GM12878 (cell line): Measurements from ENCODE around the gene DLGAP5. TPM values are rescaled to one million over a fixed set of nuclear protein-coding genes. Genes with fewer than 3 reads are reported as not detected.

Source experiments
- ATAC-seq: fragments of 200-7000 bp; cut with Tn5 transposase; 3 replicates; pipeline ENCODE4 v1.9.1; 2020; ENCODE audit warnings: mild to moderate bottlenecking, moderate library complexity
- BruUV-seq: library from RNA; stranded (reverse); fragments of 400-500 nt; replicated peaks from 2 replicates; lab custom pipeline; 2021; lab: Mats Ljungman, UMichigan
- CTCF ChIA-PET: fragments of 300-600 bp; sonication (Branson Sonifier 250); formaldehyde crosslinking; extraction: SDS; loops from one replicate; lab custom pipeline; 2021; ENCODE audit warnings: inconsistent platforms; lab: Yijun Ruan, JAX
- POLR2A ChIA-PET: fragments of 350-600 bp; formaldehyde crosslinking; extraction: SDS; loops from one replicate; lab custom pipeline; 2021; ENCODE audit warnings: inconsistent platforms; lab: Charles Lee
- RAD21 ChIA-PET: fragments of 300-600 bp; sonication (Branson Sonifier 250); formaldehyde crosslinking; loops from one replicate; lab custom pipeline; 2023; ENCODE audit warnings: antibody characterized with exemption; ENCODE audit not compliant: unreplicated experiment; lab: Charles Lee
- SMC1A ChIA-PET: fragments of 300-600 bp; sonication (Branson Sonifier 250); formaldehyde crosslinking; loops from one replicate; lab custom pipeline; 2023; ENCODE audit not compliant: unreplicated experiment, uncharacterized antibody; lab: Charles Lee
- DNase-seq: peaks from one replicate; pipeline ENCODE4 v3.0.0-alpha.2; 2011; ENCODE audit warnings: low read depth, low spot score
- FAIRE-seq: peaks from 3 replicates; lab custom pipeline; 2011; peaks lifted over from hg19 to GRCh38; lab: Jason Lieb, UNC
- H2AFZ ChIP-seq: 2 replicates; pipeline ENCODE4 v1.6.0; 2011; ENCODE audit warnings: low read depth, low read length, control low read depth; ENCODE audit not compliant: control insufficient read depth
- H3K27ac ChIP-seq: 2 replicates; pipeline ENCODE4 v1.5.1; 2011; ENCODE audit warnings: control low read depth; ENCODE audit not compliant: control insufficient read depth, insufficient read depth
- H3K27me3 ChIP-seq, 2 experiments: replicated peaks in 1 of 2; 2 replicates each; pipeline versions ENCODE4 v1.6.0 to v1.6.1; 2011; ENCODE audit warnings: low read length in 1 of 2; ENCODE audit not compliant: control insufficient read depth in 2 of 2, insufficient read depth in 2 of 2
- H3K36me3 ChIP-seq, 2 experiments: 2 replicates each; pipeline ENCODE4 v1.5.1; 2011; ENCODE audit warnings: low read length in 1 of 2; ENCODE audit not compliant: control insufficient read depth in 2 of 2, insufficient read depth in 2 of 2
- H3K4me1 ChIP-seq: 2 replicates; pipeline ENCODE4 v1.6.1; 2011; ENCODE audit warnings: mild to moderate bottlenecking, low read length, moderate library complexity, mixed read lengths; ENCODE audit not compliant: control insufficient read depth, insufficient read depth
- H3K4me2 ChIP-seq: 2 replicates; pipeline ENCODE4 v1.6.0; 2011; ENCODE audit warnings: control low read depth; ENCODE audit not compliant: control insufficient read depth, insufficient read depth
- H3K4me3 ChIP-seq: fragments of 200-600 bp; sonication (generic); 2 replicates; pipeline ENCODE4 v1.5.1; 2016
- H3K79me2 ChIP-seq: 2 replicates; pipeline ENCODE4 v1.6.0; 2011; ENCODE audit warnings: low read length; ENCODE audit not compliant: control insufficient read depth, insufficient read depth
- H3K9ac ChIP-seq: 2 replicates; pipeline ENCODE4 v1.8.0; 2011; ENCODE audit warnings: low read length, control low read depth, mixed read lengths; ENCODE audit not compliant: control insufficient read depth, insufficient read depth
- H3K9me3 ChIP-seq: replicated peaks from 3 replicates; pipeline ENCODE4 v1.5.1; 2011; ENCODE audit warnings: mild to moderate bottlenecking, low read length; ENCODE audit not compliant: control insufficient read depth, insufficient read depth
- H4K20me1 ChIP-seq: 2 replicates; pipeline ENCODE4 v1.6.0; 2011; ENCODE audit not compliant: control insufficient read depth, insufficient read depth
- BACH1 ChIP-seq: fragments of 450-650 bp; IDR thresholded peaks from 2 replicates; pipeline ENCODE4 v1.6.1; 2017; ENCODE audit warnings: mild to moderate bottlenecking, borderline replicate concordance
- BRCA1 ChIP-seq: IDR thresholded peaks from 2 replicates; pipeline ENCODE4 v1.6.1; 2011; ENCODE audit warnings: low read depth, low read length, improper control_type of control experiment
- CBFB ChIP-seq: IDR thresholded peaks from 2 replicates; pipeline ENCODE4 v1.6.1; 2016; ENCODE audit warnings: antibody characterized with exemption, low read depth
- ELK1 ChIP-seq: IDR thresholded peaks from 2 replicates; pipeline ENCODE4 v1.6.1; 2012; ENCODE audit warnings: low read depth, low read length, improper control_type of control experiment
- ESRRA ChIP-seq: IDR thresholded peaks from 2 replicates; pipeline ENCODE4 v1.6.1; 2012; ENCODE audit warnings: mild to moderate bottlenecking, low read length, improper control_type of control experiment
- HDAC6 ChIP-seq: fragments of 200-600 bp; sonication (generic); IDR thresholded peaks from one replicate; pipeline ENCODE4 v1.8.0; 2017; ENCODE audit warnings: antibody characterized with exemption; ENCODE audit not compliant: unreplicated experiment
- HDGF ChIP-seq: fragments of 450-650 bp; IDR thresholded peaks from 2 replicates; pipeline ENCODE4 v1.6.1; 2016; ENCODE audit warnings: antibody characterized with exemption
- IKZF2 ChIP-seq, 2 experiments: fragments of 450-650 bp; IDR thresholded peaks; 2 replicates each; pipeline ENCODE4 v1.6.1; 2017; ENCODE audit warnings: mild to moderate bottlenecking in 2 of 2, moderate library complexity in 2 of 2
- KAT2A ChIP-seq: conservative IDR thresholded peaks from 2 replicates; pipeline ENCODE4 v1.6.1; 2011; ENCODE audit warnings: low read depth, low read length; ENCODE audit not compliant: control insufficient read depth
- KLF5 ChIP-seq: fragments of 450-650 bp; IDR thresholded peaks from 2 replicates; pipeline ENCODE4 v1.6.1; 2014; ENCODE audit warnings: mild to moderate bottlenecking; ENCODE audit not compliant: partially characterized antibody
- NKRF ChIP-seq: fragments of 450-650 bp; conservative IDR thresholded peaks from 2 replicates; pipeline ENCODE4 v1.6.1; 2017; ENCODE audit warnings: mild to moderate bottlenecking, moderate library complexity
- POU2F2 ChIP-seq: IDR thresholded peaks from 3 replicates; pipeline ENCODE4 v1.6.1; 2011; ENCODE audit warnings: low read depth, mild to moderate bottlenecking, low read length, borderline replicate concordance
- RELA ChIP-seq: fragments of 450-650 bp; IDR thresholded peaks from 2 replicates; pipeline ENCODE4 v1.8.0; 2014; ENCODE audit warnings: borderline replicate concordance; ENCODE audit not compliant: partially characterized antibody
- TBL1XR1 ChIP-seq: IDR thresholded peaks from 2 replicates; pipeline ENCODE4 v1.6.1; 2012; ENCODE audit warnings: low read depth, low read length, improper control_type of control experiment
- WRNIP1 ChIP-seq: IDR thresholded peaks from 2 replicates; pipeline ENCODE4 v1.6.1; 2011; ENCODE audit warnings: low read depth, low read length, improper control_type of control experiment, borderline replicate concordance
- ZNF592 ChIP-seq: fragments of 450-650 bp; IDR thresholded peaks from 2 replicates; pipeline ENCODE4 v1.6.1; 2017; ENCODE audit warnings: mild to moderate bottlenecking, moderate library complexity
- WGBS: methylation state at CpG from one replicate; pipeline ENCODE4 v1.1.6; 2016; ENCODE audit warnings: low lambda C conversion rate; ENCODE audit not compliant: insufficient replicate concordance, insufficient coverage; ENCODE audit errors: missing lambda C conversion rate; 5-methylcytosine and 5-hydroxymethylcytosine counted together
- in situ Hi-C: fragments of 300-500 bp; cut with MboI; formaldehyde crosslinking; loops from 9 replicates; pipeline ENCODE4 v1.14.3; 2018; ENCODE audit warnings: mixed read lengths
- intact Hi-C: fragments of 100-400 bp; cut with micrococcal nuclease; formaldehyde crosslinking; loops from one replicate; pipeline ENCODE4 v1.14.2; 2022; ENCODE audit not compliant: unreplicated experiment
- polyA plus RNA-seq, 11 experiments: library from polyadenylated mRNA; depleted of rRNA in 4 of 11; unstranded in 6 of 11; stranded (reverse) in 5 of 11; fragments of >200 nt; fragmentation: Nextera tagmentation in 4 of 11; fragmentation: Illumina TruSeq in 1 of 11; extraction: Ambion mirVana in 4 of 11; extraction: Trizol in 1 of 11; gene quantifications; 1 replicate in 1 of 11; 2 replicates in 10 of 11; pipeline versions ENCODE4 v1.2.1 to v1.2.3, GENCODE V29; 2011 to 2016; ENCODE audit warnings: inconsistent platforms in 2 of 11, missing spikeins in 2 of 11, low read depth in 1 of 11
- total RNA-seq, 4 experiments: library from RNA; depleted of rRNA in 3 of 4; stranded (reverse); fragments of >200 nt in 3 of 4; fragmentation: Illumina TruSeq in 1 of 4; extraction: Trizol in 1 of 4; gene quantifications; 2 replicates each; pipeline versions ENCODE4 v1.2.1 to v1.2.3, GENCODE V29; 2013 to 2021

DLGAP5 gene
- total and polyA plus RNA-seq, 10 of the 15 experiments (the other 5 are each of a cell fraction or from before 2014, with no cell fraction given) = 40.9 to 106 (median 67.6) TPM

- peaks cover 5 to 16% of the 10 kb centered on the region in 2 experiments for H3K36me3 ChIP-seq
- H3K9me3 ChIP-seq = no peaks in the 10 kb centered on the region
- in situ Hi-C loops = no loop called here
- H3K9ac ChIP-seq = no peak overlapping the region
- H3K4me2 ChIP-seq = no peak overlapping the region
- FAIRE-seq (no peak), DNase-seq (no peak), ATAC-seq (no peak)
- RAD21 ChIA-PET = interaction anchor here (0.8 to 1.2 kb wide), 2 partner anchors 48 to 86 kb away, joined by 3 to 4 read pairs; partner anchors contain the start of gene MAPK1IP1L
- no peaks in the 10 kb centered on the region for H3K4me1 ChIP-seq
- no TSS peak for BruUV-seq
- H3K79me2 ChIP-seq = no peaks in the 10 kb centered on the region; the same call in 1 of the 2 replicates
- WGBS = 98% methylated on average over 12 of the region's 12 CpGs
- no peak overlapping the region for H3K27ac ChIP-seq
- no peaks in the 10 kb centered on the region for H3K27me3 ChIP-seq
- POLR2A ChIA-PET = interaction anchor here (1.4 kb wide), 1 partner anchor 15 kb away, joined by 4 read pairs; no protein-coding TSS in a partner anchor
- SMC1A ChIA-PET = interaction anchor here (1.1 to 1.2 kb wide), 2 partner anchors 10 to 48 kb away, joined by 3 to 4 read pairs; no protein-coding TSS in a partner anchor
- no peaks in the 10 kb centered on the region for H4K20me1 ChIP-seq
- no peak overlapping the region for H3K4me3 ChIP-seq
- intact Hi-C loops = no loop called here
- CTCF ChIA-PET = interaction anchor here (0.6 to 2.1 kb wide), 5 partner anchors 11 to 47 kb away, joined by 3 to 7 read pairs (median 4); no protein-coding TSS in a partner anchor
- H2AFZ ChIP-seq = no peak overlapping the region
- TF ChIP-seq ZNF592 (no peak), HDGF (no peak), POU2F2 (no peak), KAT2A (no peak), RELA (no peak), KLF5 (no peak), NKRF (no peak), BACH1 (no peak), IKZF2 (IDR thresholded peaks at IDR 0.05) (no peak), WRNIP1 (no peak), BRCA1 (no peak), HDAC6 (no peak), TBL1XR1 (no peak), CBFB (no peak), ELK1 (no peak), ESRRA (no peak)
Measured at GRCh38 chr14:55136885-55137786, 54.2 kb downstream of the DLGAP5 start.
